HG03039 (cell line): Measurements from ENCODE around the gene ZFYVE28.

ENCODE experiments used
- ATAC-seq: cut with Tn5 transposase; IDR thresholded peaks from one replicate; pipeline ENCODE4 v1.9.1; 2021; ENCODE audit warnings: mild to moderate bottlenecking, moderate library complexity; ENCODE audit not compliant: unreplicated experiment

ZFYVE28 gene

GRCh38 chr4:2291705-2292645 is 126.5 kb downstream of the ZFYVE28 start:
- ATAC-seq = no peak

GRCh38 chr4:2290974-2291704 is 127.3 kb downstream of the ZFYVE28 start:
- ATAC-seq = no peak

- no peak for ATAC-seq
These were observed 128.0 kb downstream of the ZFYVE28 start for GRCh38 chr4:2290488-2290887.

GRCh38 chr4:2289955-2290333 is 128.5 kb downstream of the ZFYVE28 start:
- no peak for ATAC-seq

GRCh38 chr4:2289311-2289954 is 129.0 kb downstream of the ZFYVE28 start:
- ATAC-seq = no peak

- no peak for ATAC-seq
These were observed 130.3 kb downstream of the ZFYVE28 start for GRCh38 chr4:2288051-2288541.

- no peak for ATAC-seq
These were observed 130.9 kb downstream of the ZFYVE28 start for GRCh38 chr4:2287594-2287915.

- ATAC-seq = no peak
These were observed 131.4 kb downstream of the ZFYVE28 start for GRCh38 chr4:2286904-2287593.

GRCh38 chr4:2285613-2286381 is 132.6 kb downstream of the ZFYVE28 start:
- ATAC-seq = no peak

- no peak for ATAC-seq
These were observed 133.4 kb downstream of the ZFYVE28 start for GRCh38 chr4:2284934-2285612.

GRCh38 chr4:2284161-2284933 is 134.1 kb downstream of the ZFYVE28 start:
- ATAC-seq = no peak

- no peak for ATAC-seq
These were observed 135.2 kb downstream of the ZFYVE28 start for GRCh38 chr4:2283199-2283711.

GRCh38 chr4:2281575-2282343 is 136.7 kb downstream of the ZFYVE28 start:
- no peak for ATAC-seq

GRCh38 chr4:2280531-2281300 is 137.7 kb downstream of the ZFYVE28 start:
- ATAC-seq = no peak

GRCh38 chr4:2277956-2278355 is 140.5 kb downstream of the ZFYVE28 start:
- ATAC-seq = no peak

- ATAC-seq = no peak
These were observed 141.7 kb downstream of the ZFYVE28 start for GRCh38 chr4:2276581-2277325.
